SH-SY5Y (cell line): ENCODE results near the gene DOCK3.

Source experiments
- GATA2 ChIP-seq: IDR thresholded peaks from 2 replicates; pipeline ENCODE4 v1.6.1; 2011; ENCODE audit warnings: mild to moderate bottlenecking, low read depth, low read length
- GATA3 ChIP-seq: IDR thresholded peaks from 2 replicates; pipeline ENCODE4 v1.6.1; 2011; ENCODE audit warnings: low read depth, mild to moderate bottlenecking, low read length, moderate library complexity

GRCh38 chr3:50825841-50826240 is 151.1 kb downstream of the DOCK3 start:
- TF ChIP-seq GATA2 (no peak), GATA3 (no peak)
